Sigmoid colon (tissue), 4 donors: ENCODE results near the gene ZFHX3.

Experiments used
- EP300 ChIP-seq, 4 donors: sonication (generic); formaldehyde crosslinking; IDR thresholded peaks; one replicate each; pipeline ENCODE4 v1.6.1; 2017; ENCODE audit warnings: antibody characterized with exemption in 4 of 4
- POLR2AphosphoS5 ChIP-seq, 4 donors: sonication (generic); formaldehyde crosslinking; IDR thresholded peaks; one replicate each; pipeline ENCODE4 v1.6.1; 2017; ENCODE audit warnings: antibody characterized with exemption in 4 of 4
- TF ChIP-seq, protein P1 (sequence below), 4 experiments: fragments of 450-650 bp in 3 of 4; fragments of 200-600 bp in 1 of 4; IDR thresholded peaks; one replicate each; pipeline ENCODE4 v1.5.1; 2016 to 2019; ENCODE audit warnings: antibody characterized with exemption in 4 of 4, mild to moderate bottlenecking in 3 of 4, moderate library complexity in 2 of 4

DNA sequence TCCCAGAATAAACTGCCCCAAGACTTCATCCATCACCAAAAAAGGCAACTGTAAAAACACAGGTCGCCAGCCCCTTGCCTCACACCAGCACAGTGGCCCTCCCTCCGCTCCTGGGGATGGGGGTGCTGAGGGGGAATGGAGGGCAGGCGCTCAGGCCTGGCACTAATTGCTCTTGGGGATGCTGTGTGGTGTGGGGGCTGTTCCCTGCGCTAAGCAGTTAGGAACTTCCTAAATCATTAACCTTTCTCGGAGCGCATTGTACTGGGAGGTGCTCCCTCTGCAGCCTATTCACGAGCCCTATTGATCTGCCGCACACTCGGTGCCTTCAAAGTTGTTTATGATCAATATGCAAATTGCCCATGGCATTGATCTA lies 199.9 kb downstream of the ZFHX3 start:
- TF ChIP-seq, protein P1, sequence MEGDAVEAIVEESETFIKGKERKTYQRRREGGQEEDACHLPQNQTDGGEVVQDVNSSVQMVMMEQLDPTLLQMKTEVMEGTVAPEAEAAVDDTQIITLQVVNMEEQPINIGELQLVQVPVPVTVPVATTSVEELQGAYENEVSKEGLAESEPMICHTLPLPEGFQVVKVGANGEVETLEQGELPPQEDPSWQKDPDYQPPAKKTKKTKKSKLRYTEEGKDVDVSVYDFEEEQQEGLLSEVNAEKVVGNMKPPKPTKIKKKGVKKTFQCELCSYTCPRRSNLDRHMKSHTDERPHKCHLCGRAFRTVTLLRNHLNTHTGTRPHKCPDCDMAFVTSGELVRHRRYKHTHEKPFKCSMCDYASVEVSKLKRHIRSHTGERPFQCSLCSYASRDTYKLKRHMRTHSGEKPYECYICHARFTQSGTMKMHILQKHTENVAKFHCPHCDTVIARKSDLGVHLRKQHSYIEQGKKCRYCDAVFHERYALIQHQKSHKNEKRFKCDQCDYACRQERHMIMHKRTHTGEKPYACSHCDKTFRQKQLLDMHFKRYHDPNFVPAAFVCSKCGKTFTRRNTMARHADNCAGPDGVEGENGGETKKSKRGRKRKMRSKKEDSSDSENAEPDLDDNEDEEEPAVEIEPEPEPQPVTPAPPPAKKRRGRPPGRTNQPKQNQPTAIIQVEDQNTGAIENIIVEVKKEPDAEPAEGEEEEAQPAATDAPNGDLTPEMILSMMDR (IDR thresholded peaks at IDR 0.05) = no peak
- TF ChIP-seq EP300 (IDR thresholded peaks at IDR 0.05) = no peak
- TF ChIP-seq POLR2AphosphoS5 (IDR thresholded peaks at IDR 0.05) = no peak
